Mesenchymal stem cell (in vitro differentiated cells and primary cell): ENCODE results near the gene GK.

Experiments used
- DNase-seq: peaks from one replicate; pipeline ENCODE4 v3.0.0-alpha.2; 2013
- H2AFZ ChIP-seq: one replicate; pipeline ENCODE4 v1.6.1; 2013; ENCODE audit warnings: low read depth, mild to moderate bottlenecking, control low read depth, inconsistent platforms, low read length, moderate library complexity
- H2AK5ac ChIP-seq: 2 replicates; pipeline ENCODE4 v1.6.1; 2013; ENCODE audit warnings: low read length, moderate library complexity, mild to moderate bottlenecking, inconsistent platforms; ENCODE audit not compliant: severe bottlenecking
- H2BK120ac ChIP-seq: one replicate; pipeline ENCODE4 v1.6.1; 2013; ENCODE audit warnings: low read depth, mild to moderate bottlenecking, inconsistent platforms, low read length, moderate library complexity
- H2BK12ac ChIP-seq, 2 experiments: one replicate each; pipeline ENCODE4 v1.6.1; 2013; ENCODE audit warnings: inconsistent platforms in 2 of 2, low read length in 2 of 2, mild to moderate bottlenecking in 2 of 2, moderate library complexity in 2 of 2, control low read depth in 1 of 2
- H2BK15ac ChIP-seq: one replicate; pipeline ENCODE4 v1.6.1; 2013; ENCODE audit warnings: mild to moderate bottlenecking, low read depth, inconsistent platforms; ENCODE audit not compliant: poor library complexity, severe bottlenecking
- H2BK5ac ChIP-seq: 2 replicates; pipeline ENCODE4 v1.6.1; 2013; ENCODE audit warnings: low read depth, mild to moderate bottlenecking, low read length, control low read depth, inconsistent platforms; ENCODE audit not compliant: poor library complexity, severe bottlenecking
- H3K14ac ChIP-seq, 2 experiments: one replicate each; pipeline ENCODE4 v1.6.1; 2013; ENCODE audit warnings: inconsistent platforms in 2 of 2, low read length in 2 of 2, control low read depth in 1 of 2, mild to moderate bottlenecking in 1 of 2, moderate library complexity in 1 of 2
- H3K18ac ChIP-seq, 2 experiments: one replicate each; pipeline ENCODE4 v1.6.1; 2013; ENCODE audit warnings: inconsistent platforms in 2 of 2, low read length in 2 of 2, control low read depth in 1 of 2, low read depth in 1 of 2, mild to moderate bottlenecking in 1 of 2
- H3K23ac ChIP-seq, 2 experiments: one replicate each; pipeline ENCODE4 v1.6.1; 2013; ENCODE audit warnings: inconsistent platforms in 2 of 2, low read length in 2 of 2, mild to moderate bottlenecking in 2 of 2, moderate library complexity in 2 of 2, control low read depth in 1 of 2
- H3K27ac ChIP-seq: 2 replicates; pipeline ENCODE4 v1.5.1; 2013; ENCODE audit warnings: mild to moderate bottlenecking, moderate library complexity, low read length, control low read depth, inconsistent platforms; ENCODE audit not compliant: poor library complexity, severe bottlenecking
- H3K27me3 ChIP-seq, 2 experiments: 2 replicates each; pipeline versions ENCODE4 v1.6.1 to v1.7.0; 2013; ENCODE audit warnings: low read length in 2 of 2, mild to moderate bottlenecking in 2 of 2, moderate library complexity in 2 of 2, control low read depth in 1 of 2, inconsistent platforms in 1 of 2; ENCODE audit not compliant: control insufficient read depth in 1 of 2, insufficient read depth in 1 of 2
- H3K36me3 ChIP-seq, 2 experiments: 2 replicates each; pipeline versions ENCODE4 v1.6.1 to v1.7.0; 2013; ENCODE audit warnings: low read length in 2 of 2, control low read depth in 1 of 2, inconsistent platforms in 1 of 2, low read depth in 1 of 2, mild to moderate bottlenecking in 1 of 2; ENCODE audit not compliant: insufficient read depth in 2 of 2, control insufficient read depth in 1 of 2
- H3K4ac ChIP-seq, 2 experiments: one replicate each; pipeline ENCODE4 v1.6.1; 2013; ENCODE audit warnings: inconsistent platforms in 2 of 2, low read length in 2 of 2, mild to moderate bottlenecking in 2 of 2, moderate library complexity in 2 of 2, control low read depth in 1 of 2, low read depth in 1 of 2
- H3K4me1 ChIP-seq: 2 replicates; pipeline ENCODE4 v1.6.1; 2013; ENCODE audit warnings: low read depth, low read length, control low read depth; ENCODE audit not compliant: control insufficient read depth, insufficient read depth
- H3K4me2 ChIP-seq: 2 replicates; pipeline ENCODE4 v1.6.1; 2013; ENCODE audit warnings: low read length, mild to moderate bottlenecking, inconsistent platforms; ENCODE audit not compliant: poor library complexity, severe bottlenecking
- H3K4me3 ChIP-seq, 2 experiments: 2 replicates each; pipeline versions ENCODE4 v1.5.1 to v1.7.0; 2013; ENCODE audit warnings: low read length in 2 of 2, mild to moderate bottlenecking in 2 of 2, control low read depth in 1 of 2, low read depth in 1 of 2; ENCODE audit not compliant: insufficient read depth in 1 of 2
- H3K79me1 ChIP-seq: replicated peaks from 2 replicates; pipeline ENCODE4 v1.6.1; 2013; ENCODE audit warnings: mild to moderate bottlenecking, control low read depth, low read length, inconsistent platforms; ENCODE audit not compliant: poor library complexity, severe bottlenecking
- H3K9ac ChIP-seq: 2 replicates; pipeline ENCODE4 v1.7.0; 2013; ENCODE audit warnings: mild to moderate bottlenecking, low read length, moderate library complexity
- H3K9me3 ChIP-seq: 2 replicates; pipeline ENCODE4 v1.7.0; 2013; ENCODE audit warnings: mild to moderate bottlenecking, low read length; ENCODE audit not compliant: control insufficient read depth
- H4K8ac ChIP-seq: one replicate; pipeline ENCODE4 v1.6.1; 2013; ENCODE audit warnings: inconsistent platforms, mild to moderate bottlenecking, low read length, moderate library complexity
- H4K91ac ChIP-seq: one replicate; pipeline ENCODE4 v1.6.1; 2013; ENCODE audit warnings: mild to moderate bottlenecking, low read length, inconsistent platforms
- WGBS: methylation state at CpG from one replicate; pipeline ENCODE4 v1.1.7; 2013; ENCODE audit warnings: mixed read lengths; 5-methylcytosine and 5-hydroxymethylcytosine counted together

GK gene

DNA sequence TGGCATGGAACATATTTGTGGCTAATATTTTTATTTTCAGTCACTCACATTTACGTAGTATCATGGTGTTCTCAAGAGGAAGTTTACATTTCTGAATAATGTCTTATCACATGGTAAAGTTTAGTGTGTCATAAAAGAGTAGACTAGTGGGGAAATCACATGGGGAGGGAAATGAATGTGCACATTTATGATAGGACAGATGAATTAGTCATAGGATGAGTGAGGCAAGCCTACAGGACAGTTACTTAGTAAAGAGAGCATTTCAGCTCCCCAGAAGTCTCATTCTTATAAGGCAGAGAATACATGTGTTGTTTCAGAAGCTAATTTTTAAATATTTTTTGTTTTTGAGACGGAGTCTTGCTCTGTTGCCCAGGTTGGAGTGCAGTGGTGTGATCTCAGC lies 6.2 kb downstream of the GK start:
- H3K23ac ChIP-seq = no peak overlapping the region
- no peak overlapping the region for H3K27ac ChIP-seq
- no peaks in the 10 kb centered on the region for H3K27me3 ChIP-seq
- H3K4me2 ChIP-seq = no peak overlapping the region
- no peak overlapping the region for H2BK15ac ChIP-seq
- H3K9ac ChIP-seq = no peak overlapping the region
- no peak overlapping the region for H3K4me3 ChIP-seq
- WGBS = 70% methylated on average over 2 of the region's 2 CpGs
- peak; percentile 89 for DNase-seq
- H3K36me3 ChIP-seq = no peaks in the 10 kb centered on the region
- no peak overlapping the region for H4K8ac ChIP-seq
- H3K4me1 ChIP-seq = no peaks in the 10 kb centered on the region
- no peaks in the 10 kb centered on the region for H3K79me1 ChIP-seq
- H3K18ac ChIP-seq = no peak overlapping the region
- no peak overlapping the region for H4K91ac ChIP-seq
- H3K4ac ChIP-seq = no peak overlapping the region
- H2BK5ac ChIP-seq = no peak overlapping the region
- no peak overlapping the region for H2AFZ ChIP-seq
- H2BK120ac ChIP-seq = no peak overlapping the region
- no peak overlapping the region for H2BK12ac ChIP-seq
- no peak overlapping the region for H2AK5ac ChIP-seq
- H3K9me3 ChIP-seq = no peaks in the 10 kb centered on the region
- no peak overlapping the region for H3K14ac ChIP-seq

DNA sequence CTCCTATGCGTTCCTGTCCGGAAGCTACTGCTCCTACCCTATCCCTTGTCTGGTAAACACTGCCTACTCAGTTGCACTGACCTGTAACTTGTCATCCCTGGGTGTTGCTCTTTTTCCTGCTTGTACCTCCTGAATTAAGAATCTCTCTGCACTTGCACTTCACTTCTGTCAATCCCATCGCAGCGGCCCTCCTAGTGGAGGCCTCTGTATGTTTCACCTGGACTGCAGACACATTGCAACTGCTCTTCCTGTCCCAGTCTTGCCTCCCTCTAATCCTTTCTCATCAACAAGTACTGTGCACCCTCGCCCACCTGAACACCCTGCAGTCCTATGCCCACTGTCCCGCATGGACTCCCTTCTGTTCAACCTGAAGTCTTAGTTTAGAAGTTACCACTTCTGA lies 8.0 kb downstream of the GK start:
- H3K4me3 ChIP-seq = no peak overlapping the region
- no peak overlapping the region for H3K18ac ChIP-seq
- H4K91ac ChIP-seq = no peak overlapping the region
- no peak overlapping the region for H3K9ac ChIP-seq
- H3K36me3 ChIP-seq = peaks cover 0 to 3% of the 10 kb centered on the region in 2 experiments
- no peaks in the 10 kb centered on the region for H3K79me1 ChIP-seq
- no peak overlapping the region for H2AK5ac ChIP-seq
- no peak overlapping the region for H3K4ac ChIP-seq
- no peaks in the 10 kb centered on the region for H3K27me3 ChIP-seq
- H3K23ac ChIP-seq = no peak overlapping the region
- H3K4me1 ChIP-seq = no peaks in the 10 kb centered on the region
- H4K8ac ChIP-seq = no peak overlapping the region
- WGBS = 99% methylated on average over 6 of the region's 6 CpGs
- no peak overlapping the region for H2BK5ac ChIP-seq
- H3K14ac ChIP-seq = no peak overlapping the region
- no peak overlapping the region for H3K4me2 ChIP-seq
- H3K9me3 ChIP-seq = no peaks in the 10 kb centered on the region
- DNase-seq = no peak
- no peak overlapping the region for H2BK12ac ChIP-seq
- H2BK120ac ChIP-seq = no peak overlapping the region
- no peak overlapping the region for H2BK15ac ChIP-seq
- no peak overlapping the region for H2AFZ ChIP-seq
- H3K27ac ChIP-seq = no peak overlapping the region

DNA sequence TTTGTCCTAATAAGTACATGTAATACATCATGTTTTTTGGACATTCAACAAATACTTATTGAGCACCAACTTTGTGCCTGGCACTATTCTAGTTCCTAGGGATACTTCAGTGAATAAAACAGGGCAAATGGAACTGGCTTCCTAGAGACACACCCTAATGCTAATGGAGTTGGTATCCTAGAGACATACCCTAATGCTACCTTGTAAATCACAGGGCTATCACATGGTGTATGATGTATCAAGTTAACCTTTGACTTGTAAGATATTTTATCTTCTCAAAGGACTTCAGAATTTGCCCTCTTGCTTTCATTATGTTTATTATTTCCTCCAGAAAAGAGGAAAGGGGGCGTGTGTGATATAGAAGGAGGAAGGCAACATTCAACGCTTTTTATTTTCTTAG lies 10.1 kb downstream of the GK start:
- H3K4ac ChIP-seq = no peak overlapping the region
- no peak overlapping the region for H2AK5ac ChIP-seq
- peaks cover 0 to 8% of the 10 kb centered on the region in 2 experiments for H3K36me3 ChIP-seq
- no peak overlapping the region for H3K9ac ChIP-seq
- no peak overlapping the region for H2BK5ac ChIP-seq
- no peak overlapping the region for H4K91ac ChIP-seq
- no peaks in the 10 kb centered on the region for H3K79me1 ChIP-seq
- no peaks in the 10 kb centered on the region for H3K9me3 ChIP-seq
- H3K4me3 ChIP-seq = no peak overlapping the region
- no CpG with 5 or more reads among the region's 2 CpGs for WGBS
- no peaks in the 10 kb centered on the region for H3K27me3 ChIP-seq
- H3K4me2 ChIP-seq = no peak overlapping the region
- H2BK120ac ChIP-seq = no peak overlapping the region
- no peak overlapping the region for H4K8ac ChIP-seq
- H2BK12ac ChIP-seq = no peak overlapping the region
- H3K18ac ChIP-seq = no peak overlapping the region
- H3K4me1 ChIP-seq = no peaks in the 10 kb centered on the region
- no peak overlapping the region for H3K14ac ChIP-seq
- no peak overlapping the region for H2BK15ac ChIP-seq
- H3K27ac ChIP-seq = no peak overlapping the region
- DNase-seq = no peak
- H2AFZ ChIP-seq = no peak overlapping the region
- H3K23ac ChIP-seq = no peak overlapping the region

DNA sequence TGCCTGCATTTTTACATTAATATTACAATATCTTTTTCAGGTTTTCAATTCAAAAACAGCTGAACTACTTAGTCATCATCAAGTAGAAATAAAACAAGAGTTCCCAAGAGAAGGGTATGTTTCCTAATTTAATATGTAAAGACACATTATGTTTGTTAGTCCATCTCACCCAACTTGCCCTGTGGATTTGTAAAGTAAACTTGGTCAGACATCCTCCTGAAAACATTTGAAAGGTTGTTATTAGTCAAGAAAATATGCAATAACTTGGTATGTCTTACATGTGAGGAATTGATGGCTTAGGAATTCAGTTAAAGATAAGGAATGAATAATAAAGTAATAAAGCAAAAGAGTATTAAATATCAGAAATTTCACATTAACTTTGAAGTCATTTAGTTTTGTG lies 12.2 kb downstream of the GK start:
- H2AK5ac ChIP-seq = no peak overlapping the region
- H3K23ac ChIP-seq = no peak overlapping the region
- H2BK5ac ChIP-seq = no peak overlapping the region
- H3K9ac ChIP-seq = no peak overlapping the region
- H3K4me2 ChIP-seq = no peak overlapping the region
- no peaks in the 10 kb centered on the region for H3K9me3 ChIP-seq
- no peak overlapping the region for H2BK15ac ChIP-seq
- H4K91ac ChIP-seq = no peak overlapping the region
- H2BK12ac ChIP-seq = no peak overlapping the region
- no peak overlapping the region for H3K4me3 ChIP-seq
- H2AFZ ChIP-seq = no peak overlapping the region
- peaks cover 0 to 23% of the 10 kb centered on the region in 2 experiments for H3K36me3 ChIP-seq
- no peak overlapping the region for H4K8ac ChIP-seq
- H2BK120ac ChIP-seq = no peak overlapping the region
- no peaks in the 10 kb centered on the region for H3K79me1 ChIP-seq
- no peaks in the 10 kb centered on the region for H3K27me3 ChIP-seq
- no peak overlapping the region for H3K18ac ChIP-seq
- no peak for DNase-seq
- H3K4ac ChIP-seq = no peak overlapping the region
- H3K14ac ChIP-seq = no peak overlapping the region
- no peaks in the 10 kb centered on the region for H3K4me1 ChIP-seq
- H3K27ac ChIP-seq = no peak overlapping the region
